SK-N-SH (cell line): ENCODE results near the gene PLEKHF1. TPM values are rescaled to one million over a fixed set of nuclear protein-coding genes. Genes with fewer than 3 reads are reported as not detected.

Source experiments
- CTCF ChIA-PET: fragments of 300-600, 350-600 bp; formaldehyde crosslinking; extraction: SDS; loops from one replicate; lab custom pipeline; 2021; lab: Yijun Ruan, JAX
- POLR2A ChIA-PET: fragments of 350-600 bp; sonication (Branson Sonifier 250); formaldehyde crosslinking; extraction: SDS; loops from one replicate; lab custom pipeline; 2020; ENCODE audit warnings: antibody characterized with exemption, inconsistent platforms; lab: Yijun Ruan, JAX
- DNase-seq: peaks from one replicate; pipeline ENCODE4 v3.0.0; 2012
- H2AFZ ChIP-seq: fragments of 200-600 bp; sonication (generic); 2 replicates; pipeline ENCODE4 v1.8.1; 2016; ENCODE audit warnings: antibody characterized with exemption, mild to moderate bottlenecking, low read depth
- H3F3A ChIP-seq: fragments of 200-600 bp; sonication (generic); replicated peaks from 2 replicates; pipeline ENCODE3; 2016; ENCODE audit warnings: antibody characterized with exemption, mild to moderate bottlenecking; ENCODE audit not compliant: insufficient read depth
- H3K27ac ChIP-seq, 2 experiments: fragments of 200-500 bp in 1 of 2; fragments of 200-600 bp in 1 of 2; sonication (Bioruptor generic) in 1 of 2; sonication (generic), shearing (Covaris generic) in 1 of 2; 2 replicates each; pipeline versions ENCODE4 v1.5.1 to v1.6.1; 2014 to 2016; ENCODE audit warnings: low read depth in 2 of 2, inconsistent platforms in 1 of 2, low read length in 1 of 2, mild to moderate bottlenecking in 1 of 2, mixed read lengths in 1 of 2
- H3K27me3 ChIP-seq: fragments of 200-600 bp; sonication (generic), shearing (Covaris generic); 2 replicates; pipeline ENCODE4 v1.6.1; 2016; ENCODE audit warnings: mixed run types; ENCODE audit not compliant: insufficient read depth
- H3K36me3 ChIP-seq, 2 experiments: fragments of 200-500 bp in 1 of 2; fragments of 200-600 bp in 1 of 2; sonication (Bioruptor generic) in 1 of 2; sonication (generic) in 1 of 2; replicated peaks in 1 of 2; 2 replicates each; pipeline versions ENCODE3 to v1.5.1; 2014 to 2016; ENCODE audit warnings: low read length in 1 of 2, mild to moderate bottlenecking in 1 of 2; ENCODE audit not compliant: insufficient read depth in 2 of 2, control insufficient read depth in 1 of 2
- H3K4me1 ChIP-seq, 2 experiments: fragments of 200-500 bp in 1 of 2; fragments of 200-600 bp in 1 of 2; sonication (Bioruptor generic) in 1 of 2; sonication (generic), shearing (Covaris generic) in 1 of 2; 2 replicates each; pipeline versions ENCODE4 v1.5.1 to v1.6.1; 2014 to 2016; ENCODE audit warnings: low read depth in 1 of 2, low read length in 1 of 2, mixed run types in 1 of 2; ENCODE audit not compliant: insufficient read depth in 2 of 2, control insufficient read depth in 1 of 2
- H3K4me2 ChIP-seq: fragments of 200-600 bp; sonication (generic), shearing (Covaris generic); 2 replicates; pipeline ENCODE4 v1.6.1; 2017; ENCODE audit warnings: mixed run types
- H3K4me3 ChIP-seq, 2 experiments: fragments of 200-500 bp in 1 of 2; fragments of 200-600 bp in 1 of 2; sonication (Bioruptor generic) in 1 of 2; sonication (generic), shearing (Covaris generic) in 1 of 2; 2 replicates each; pipeline versions ENCODE4 v1.5.1 to v1.8.1; 2014 to 2016; ENCODE audit warnings: low read depth in 2 of 2, inconsistent platforms in 1 of 2, low read length in 1 of 2, mild to moderate bottlenecking in 1 of 2, mixed read lengths in 1 of 2, moderate library complexity in 1 of 2
- H3K79me2 ChIP-seq: fragments of 200-600 bp; sonication (generic); 2 replicates; pipeline ENCODE4 v1.8.1; 2017; ENCODE audit warnings: mild to moderate bottlenecking; ENCODE audit not compliant: insufficient read depth
- H3K9ac ChIP-seq: fragments of 200-600 bp; sonication (generic); 2 replicates; pipeline ENCODE4 v1.6.1; 2017; ENCODE audit warnings: mixed run types
- H3K9me2 ChIP-seq: fragments of 200-600 bp; sonication (generic); 2 replicates; pipeline ENCODE4 v1.6.1; 2017; ENCODE audit warnings: mixed run types
- H3K9me3 ChIP-seq: fragments of 200-600 bp; sonication (generic); 2 replicates; pipeline ENCODE4 v1.6.1; 2017; ENCODE audit warnings: mixed run types, mild to moderate bottlenecking, moderate library complexity
- H4K20me1 ChIP-seq: fragments of 200-600 bp; sonication (generic); 2 replicates; pipeline ENCODE4 v1.6.1; 2017; ENCODE audit warnings: mild to moderate bottlenecking, mixed run types; ENCODE audit not compliant: insufficient read depth
- CHD2 ChIP-seq: fragments of 150-350 bp; IDR thresholded peaks from 2 replicates; pipeline ENCODE4 v1.6.1; 2018; ENCODE audit warnings: low read length; ENCODE audit not compliant: partially characterized antibody
- CTCF ChIP-seq: fragments of 200-600 bp; sonication (generic); IDR thresholded peaks from 2 replicates; pipeline ENCODE4 v1.6.1; 2017; ENCODE audit warnings: antibody characterized with exemption, mild to moderate bottlenecking, moderate library complexity
- EP300 ChIP-seq, 2 experiments: IDR thresholded peaks; 2 replicates each; pipeline versions ENCODE4 v1.4.0 to v1.6.1; 2012; ENCODE audit warnings: borderline replicate concordance in 1 of 2, low read depth in 1 of 2, low read length in 1 of 2
- EZH2phosphoT487 ChIP-seq: fragments of 200-600 bp; sonication (generic); IDR thresholded peaks from 2 replicates; pipeline ENCODE4 v1.6.1; 2017; ENCODE audit warnings: low read depth, mixed run types, mild to moderate bottlenecking, antibody characterized with exemption, moderate library complexity, borderline replicate concordance
- MXI1 ChIP-seq: IDR thresholded peaks from 2 replicates; pipeline ENCODE4 v1.6.1; 2012; ENCODE audit warnings: mild to moderate bottlenecking, low read depth, low read length, improper control_type of control experiment
- NFIC ChIP-seq: IDR thresholded peaks from 2 replicates; pipeline ENCODE4 v1.4.0; 2012; ENCODE audit warnings: borderline replicate concordance
- POLR2AphosphoS5 ChIP-seq: IDR thresholded peaks from 2 replicates; pipeline ENCODE4 v1.6.1; 2012; ENCODE audit warnings: low read depth, low read length
- RCOR1 ChIP-seq: fragments of 150-350 bp; IDR thresholded peaks from 2 replicates; pipeline ENCODE4 v1.6.1; 2017; ENCODE audit warnings: antibody characterized with exemption, low read length
- REST ChIP-seq: IDR thresholded peaks from 2 replicates; pipeline ENCODE4 v1.6.1; 2012; ENCODE audit warnings: mild to moderate bottlenecking, low read depth, low read length, moderate library complexity
- SIN3A ChIP-seq: IDR thresholded peaks from 2 replicates; pipeline ENCODE4 v1.6.1; 2012; ENCODE audit warnings: low read depth, mild to moderate bottlenecking, low read length, moderate library complexity, borderline replicate concordance
- TEAD4 ChIP-seq: IDR thresholded peaks from 2 replicates; pipeline ENCODE4 v1.4.0; 2012; ENCODE audit warnings: mild to moderate bottlenecking, borderline replicate concordance; ENCODE audit not compliant: insufficient read depth
- WGBS: methylation state at CpG from one replicate; pipeline ENCODE4 v1.1.6; 2017; ENCODE audit warnings: low lambda C conversion rate; 5-methylcytosine and 5-hydroxymethylcytosine counted together
- polyA plus RNA-seq, 3 experiments: library from polyadenylated mRNA; depleted of rRNA; stranded (reverse); fragments of >200 nt; gene quantifications; 2 replicates each; pipeline ENCODE4 v1.2.3, GENCODE V29; 2012
- TF ChIP-seq, protein P1 (sequence below): IDR thresholded peaks from 2 replicates; pipeline ENCODE4 v1.4.0; 2012; ENCODE audit warnings: low read depth, borderline replicate concordance

The PLEKHF1 gene
- polyA plus RNA-seq, 1 of the 3 experiments (the other 2 are of a cell fraction): 3.9 TPM

DNA sequence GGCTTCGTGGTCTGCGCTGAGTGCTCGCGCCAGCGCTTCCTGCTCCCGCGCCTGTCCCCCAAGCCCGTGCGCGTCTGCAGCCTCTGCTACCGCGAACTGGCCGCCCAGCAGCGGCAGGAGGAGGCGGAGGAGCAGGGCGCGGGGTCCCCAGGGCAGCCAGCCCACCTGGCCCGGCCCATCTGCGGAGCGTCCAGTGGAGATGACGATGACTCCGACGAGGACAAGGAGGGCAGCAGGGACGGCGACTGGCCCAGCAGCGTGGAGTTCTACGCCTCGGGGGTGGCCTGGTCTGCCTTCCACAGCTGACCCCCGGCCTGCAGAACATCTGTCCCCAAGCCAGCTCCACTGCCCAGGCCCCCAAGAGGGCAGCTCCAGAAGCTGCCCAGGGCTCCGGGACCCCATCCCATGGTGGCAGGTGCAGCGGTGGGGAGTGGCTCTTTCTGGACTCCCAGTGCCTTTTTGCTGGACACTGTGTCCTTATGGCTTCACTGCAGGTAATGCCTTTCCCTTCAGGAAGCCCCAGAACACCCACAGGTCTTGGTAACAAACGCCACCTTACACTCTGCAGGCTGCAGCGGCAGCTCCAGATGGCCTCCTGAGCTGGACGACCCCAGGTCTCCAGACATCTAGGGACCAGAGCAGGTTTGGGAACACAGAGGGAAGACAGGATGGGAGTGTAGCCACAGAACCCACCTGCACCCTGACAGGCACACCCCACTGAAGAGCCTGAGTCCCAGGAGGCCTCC, 9.3 kb downstream of the PLEKHF1 start:
- Histone ChIP-seq H3K9me2 (no peaks in the 10 kb centered on the region), H3K4me2 (no peak overlapping the region), H3K36me3 (peaks cover 0 to 10% of the 10 kb centered on the region in 2 experiments), H3K27ac (no peak overlapping the region), H3K9me3 (no peaks in the 10 kb centered on the region), H4K20me1 (no peaks in the 10 kb centered on the region), H3K4me1 (peaks cover 0 to 8% of the 10 kb centered on the region in 2 experiments; a peak in 1 of 4 replicates), H3K79me2 (no peaks in the 10 kb centered on the region), H3K27me3 (no peaks in the 10 kb centered on the region), H3K4me3 (no peak overlapping the region), H3K9ac (no peak overlapping the region), H2AFZ (no peak overlapping the region), H3F3A (no peaks in the 10 kb centered on the region)
- DNase-seq: no peak
- TF ChIP-seq EZH2phosphoT487 (no peak), EP300 (IDR thresholded peaks at IDR 0.05; ENCODE audit: borderline replicate concordance in 1 of 2, low read depth in 1 of 2, low read length in 1 of 2) (no peak), REST (no peak), TEAD4 (no peak), POLR2AphosphoS5 (no peak), CHD2 (no peak), SIN3A (no peak), RCOR1 (no peak), CTCF (no peak), MXI1 (no peak), NFIC (no peak)
- TF ChIP-seq, protein P1, sequence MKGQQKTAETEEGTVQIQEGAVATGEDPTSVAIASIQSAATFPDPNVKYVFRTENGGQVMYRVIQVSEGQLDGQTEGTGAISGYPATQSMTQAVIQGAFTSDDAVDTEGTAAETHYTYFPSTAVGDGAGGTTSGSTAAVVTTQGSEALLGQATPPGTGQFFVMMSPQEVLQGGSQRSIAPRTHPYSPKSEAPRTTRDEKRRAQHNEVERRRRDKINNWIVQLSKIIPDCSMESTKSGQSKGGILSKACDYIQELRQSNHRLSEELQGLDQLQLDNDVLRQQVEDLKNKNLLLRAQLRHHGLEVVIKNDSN: no peak
- 92% methylated on average over 30 of the region's 34 CpGs for WGBS
- ChIA-PET POLR2A (interaction anchor here (0.6 kb wide), 1 partner anchor 8 kb away, joined by 3 read pairs; no protein-coding TSS in a partner anchor), CTCF (interaction anchor here (0.8 to 1.0 kb wide), 2 partner anchors 9 to 20 kb away, joined by 3 to 5 read pairs; partner anchors contain the start of gene PLEKHF1)
